Mammary epithelial cell (primary cell): ENCODE results near the gene BATF.

Source experiments
- EZH2 ChIP-seq: IDR thresholded peaks from 2 replicates; pipeline ENCODE4 v1.6.1; 2012; ENCODE audit warnings: low read length, inconsistent platforms, borderline replicate concordance
- TF ChIP-seq, protein P1 (sequence below), 2 donors: IDR thresholded peaks in 1 of 2; conservative IDR thresholded peaks in 1 of 2; 2 replicates each; pipeline ENCODE4 v1.5.1; 2011 to 2012; ENCODE audit warnings: inconsistent platforms in 2 of 2, low read length in 2 of 2, mild to moderate bottlenecking in 2 of 2, control low read depth in 1 of 2, low read depth in 1 of 2; ENCODE audit not compliant: insufficient read depth in 1 of 2; ENCODE audit errors: extremely low read depth in 1 of 2

DNA sequence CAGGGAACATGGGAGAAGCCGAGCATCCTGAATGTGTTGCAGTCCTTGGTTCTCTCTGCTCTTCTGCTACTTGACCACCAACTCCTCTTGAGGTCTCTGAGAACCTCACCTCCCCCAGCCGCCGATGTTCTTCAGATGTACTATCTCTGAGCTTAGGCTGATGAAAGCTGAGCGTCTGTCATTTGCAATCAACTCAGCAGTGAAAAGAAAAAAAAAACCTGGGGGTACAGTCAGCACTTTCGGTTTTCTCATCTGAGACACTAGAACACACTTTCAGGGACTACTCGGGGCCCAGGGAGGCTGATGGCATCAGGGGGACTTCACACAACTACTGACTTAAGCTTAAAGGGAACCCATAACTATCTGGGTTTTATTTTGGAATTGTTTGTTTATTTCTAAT, 46.5 kb downstream of the BATF start:
- TF ChIP-seq, protein P1, sequence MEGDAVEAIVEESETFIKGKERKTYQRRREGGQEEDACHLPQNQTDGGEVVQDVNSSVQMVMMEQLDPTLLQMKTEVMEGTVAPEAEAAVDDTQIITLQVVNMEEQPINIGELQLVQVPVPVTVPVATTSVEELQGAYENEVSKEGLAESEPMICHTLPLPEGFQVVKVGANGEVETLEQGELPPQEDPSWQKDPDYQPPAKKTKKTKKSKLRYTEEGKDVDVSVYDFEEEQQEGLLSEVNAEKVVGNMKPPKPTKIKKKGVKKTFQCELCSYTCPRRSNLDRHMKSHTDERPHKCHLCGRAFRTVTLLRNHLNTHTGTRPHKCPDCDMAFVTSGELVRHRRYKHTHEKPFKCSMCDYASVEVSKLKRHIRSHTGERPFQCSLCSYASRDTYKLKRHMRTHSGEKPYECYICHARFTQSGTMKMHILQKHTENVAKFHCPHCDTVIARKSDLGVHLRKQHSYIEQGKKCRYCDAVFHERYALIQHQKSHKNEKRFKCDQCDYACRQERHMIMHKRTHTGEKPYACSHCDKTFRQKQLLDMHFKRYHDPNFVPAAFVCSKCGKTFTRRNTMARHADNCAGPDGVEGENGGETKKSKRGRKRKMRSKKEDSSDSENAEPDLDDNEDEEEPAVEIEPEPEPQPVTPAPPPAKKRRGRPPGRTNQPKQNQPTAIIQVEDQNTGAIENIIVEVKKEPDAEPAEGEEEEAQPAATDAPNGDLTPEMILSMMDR (conservative IDR thresholded peaks at IDR 0.05 in 1 of 2, IDR thresholded peaks at IDR 0.05 in 1 of 2; ENCODE audit: extremely low read depth in 1 of 2, insufficient read depth in 1 of 2, low read depth in 1 of 2, low read length in 2 of 2): no peak
- no peak for TF ChIP-seq EZH2
